H1 (cell line): ENCODE measurements around the gene REL. TPM values are rescaled to one million over a fixed set of nuclear protein-coding genes. Genes with fewer than 3 reads are reported as not detected.

Source experiments
- CTCF ChIA-PET: fragments of 300-600 bp; sonication (Branson Sonifier 250); formaldehyde crosslinking; loops from one replicate; lab custom pipeline; 2021; ENCODE audit not compliant: partially characterized antibody; lab: Charles Lee
- POLR2A ChIA-PET: fragments of 300-600 bp; sonication (Branson Sonifier 250); formaldehyde crosslinking; loops from one replicate; lab custom pipeline; 2021; ENCODE audit warnings: inconsistent platforms; ENCODE audit not compliant: partially characterized antibody; lab: Charles Lee
- DNase-seq, 2 experiments: peaks; one replicate each; pipeline versions ENCODE4 v3.0.0 to v3.0.0-alpha.2; 2010 to 2022; ENCODE audit warnings: low spot score in 2 of 2, low read depth in 1 of 2, mixed read lengths in 1 of 2
- FAIRE-seq: peaks from 2 replicates; lab custom pipeline; 2011; peaks lifted over from hg19 to GRCh38; lab: Jason Lieb, UNC
- H2AFZ ChIP-seq: 2 replicates; pipeline ENCODE4 v1.8.1; 2012; ENCODE audit warnings: low read length, inconsistent platforms
- H2AK5ac ChIP-seq: 2 replicates; pipeline ENCODE4 v1.6.1; 2013; ENCODE audit warnings: low read depth, low read length
- H2BK120ac ChIP-seq: replicated peaks from 2 replicates; pipeline ENCODE3; 2013; ENCODE audit warnings: low read depth, low read length, inconsistent platforms
- H2BK12ac ChIP-seq: 2 replicates; pipeline ENCODE4 v1.6.1; 2013; ENCODE audit warnings: low read depth, low read length
- H2BK15ac ChIP-seq: 2 replicates; pipeline ENCODE4 v1.6.1; 2013; ENCODE audit warnings: low read length
- H2BK20ac ChIP-seq: 2 replicates; pipeline ENCODE4 v1.6.1; 2013; ENCODE audit warnings: low read length
- H2BK5ac ChIP-seq: 2 replicates; pipeline ENCODE4 v1.6.1; 2013; ENCODE audit warnings: low read depth, low read length
- H3K14ac ChIP-seq: 2 replicates; pipeline ENCODE4 v1.6.1; 2013; ENCODE audit warnings: inconsistent platforms; ENCODE audit not compliant: insufficient read length
- H3K18ac ChIP-seq: 2 replicates; pipeline ENCODE4 v1.6.1; 2013; ENCODE audit warnings: low read length; ENCODE audit errors: extremely low read depth
- H3K23ac ChIP-seq: 2 replicates; pipeline ENCODE4 v1.6.1; 2013; ENCODE audit warnings: inconsistent platforms; ENCODE audit not compliant: insufficient read length
- H3K23me2 ChIP-seq: 2 replicates; pipeline ENCODE4 v1.6.1; 2013; ENCODE audit warnings: low read depth, low read length
- H3K27ac ChIP-seq: 2 replicates; pipeline ENCODE4 v1.6.1; 2011; ENCODE audit warnings: low read depth, low read length, inconsistent platforms
- H3K27me3 ChIP-seq, 4 experiments: replicated peaks in 1 of 4; 1 replicate in 1 of 4; 2 replicates in 3 of 4; pipeline versions ENCODE4 v1.6.1 to v1.8.1; 2011 to 2013; ENCODE audit warnings: low read length in 3 of 4, mild to moderate bottlenecking in 3 of 4, inconsistent platforms in 2 of 4, mixed read lengths in 2 of 4, moderate library complexity in 1 of 4; ENCODE audit not compliant: control insufficient read depth in 3 of 4, insufficient read depth in 3 of 4; ENCODE audit errors: extremely low read depth in 1 of 4
- H3K36me3 ChIP-seq, 4 experiments: 2 replicates each; pipeline versions ENCODE4 v1.6.1 to v1.8.1; 2011 to 2013; ENCODE audit warnings: mild to moderate bottlenecking in 4 of 4, low read length in 3 of 4, moderate library complexity in 2 of 4, control low read depth in 1 of 4, inconsistent platforms in 1 of 4; ENCODE audit not compliant: insufficient read depth in 4 of 4, control insufficient read depth in 2 of 4
- H3K4ac ChIP-seq: replicated peaks from 2 replicates; pipeline ENCODE3; 2013; ENCODE audit warnings: low read length, low read depth, mixed read lengths, inconsistent platforms; ENCODE audit not compliant: insufficient read length
- H3K4me1 ChIP-seq, 4 experiments: replicated peaks in 1 of 4; 1 replicate in 1 of 4; 2 replicates in 3 of 4; pipeline versions ENCODE4 v1.6.1 to v1.8.1; 2011 to 2013; ENCODE audit warnings: low read length in 3 of 4, inconsistent platforms in 2 of 4, mixed read lengths in 1 of 4; ENCODE audit not compliant: insufficient read depth in 4 of 4, control insufficient read depth in 3 of 4
- H3K4me2 ChIP-seq, 2 experiments: 2 replicates each; pipeline versions ENCODE4 v1.6.1 to v1.8.1; 2011 to 2013; ENCODE audit warnings: low read depth in 2 of 2, low read length in 2 of 2, control low read depth in 1 of 2, inconsistent platforms in 1 of 2, mild to moderate bottlenecking in 1 of 2; ENCODE audit not compliant: insufficient read depth in 1 of 2
- H3K4me3 ChIP-seq, 4 experiments: fragments of 200-600, 300-600 bp in 1 of 4; sonication (generic), shearing (Covaris generic), sonication (Bioruptor Twin) in 1 of 4; 2 replicates each; pipeline versions ENCODE4 v1.5.1 to v1.8.1; 2011 to 2016; ENCODE audit warnings: low read length in 4 of 4, low read depth in 3 of 4, control low read depth in 2 of 4, inconsistent platforms in 2 of 4, mild to moderate bottlenecking in 2 of 4, mixed read lengths in 1 of 4, moderate library complexity in 1 of 4; ENCODE audit not compliant: insufficient read depth in 2 of 4; ENCODE audit errors: extremely low read depth in 1 of 4
- H3K56ac ChIP-seq: replicated peaks from 2 replicates; pipeline ENCODE3; 2013; ENCODE audit warnings: low read depth, mild to moderate bottlenecking, mixed read lengths, low read length, inconsistent platforms; ENCODE audit not compliant: insufficient read length
- H3K79me1 ChIP-seq: 2 replicates; pipeline ENCODE4 v1.6.1; 2013; ENCODE audit warnings: low read depth, low read length, control low read depth
- H3K79me2 ChIP-seq, 2 experiments: 2 replicates each; pipeline versions ENCODE4 v1.6.1 to v1.8.1; 2012 to 2013; ENCODE audit warnings: low read length in 2 of 2, mild to moderate bottlenecking in 2 of 2, inconsistent platforms in 1 of 2; ENCODE audit not compliant: insufficient read depth in 2 of 2, control insufficient read depth in 1 of 2
- H3K9ac ChIP-seq, 4 experiments: replicated peaks in 1 of 4; 1 replicate in 1 of 4; 2 replicates in 3 of 4; pipeline versions ENCODE4 v1.6.1 to v1.8.1; 2011 to 2013; ENCODE audit warnings: low read depth in 3 of 4, low read length in 3 of 4, control low read depth in 2 of 4, mild to moderate bottlenecking in 2 of 4, moderate library complexity in 2 of 4, inconsistent platforms in 1 of 4; ENCODE audit errors: extremely low read depth in 1 of 4
- H3K9me3 ChIP-seq, 2 experiments: 2 replicates each; pipeline versions ENCODE4 v1.6.1 to v1.8.1; 2012 to 2013; ENCODE audit warnings: mild to moderate bottlenecking in 2 of 2, moderate library complexity in 2 of 2, control low read depth in 1 of 2, inconsistent platforms in 1 of 2, low read depth in 1 of 2, low read length in 1 of 2, mixed read lengths in 1 of 2; ENCODE audit not compliant: insufficient read depth in 2 of 2
- H4K20me1 ChIP-seq, 2 experiments: replicated peaks in 1 of 2; 2 replicates each; pipeline versions ENCODE3 to v1.8.1; 2011 to 2013; ENCODE audit warnings: inconsistent platforms in 2 of 2, low read length in 2 of 2, mild to moderate bottlenecking in 1 of 2; ENCODE audit not compliant: insufficient read depth in 2 of 2, control insufficient read depth in 1 of 2
- H4K5ac ChIP-seq: 2 replicates; pipeline ENCODE4 v1.6.1; 2013; ENCODE audit warnings: low read length, low read depth, mixed read lengths, inconsistent platforms; ENCODE audit not compliant: insufficient read length
- H4K8ac ChIP-seq: 2 replicates; pipeline ENCODE4 v1.8.0; 2013; ENCODE audit warnings: mild to moderate bottlenecking, moderate library complexity, low read length, inconsistent platforms; ENCODE audit not compliant: insufficient read depth; ENCODE audit errors: extremely low read depth
- H4K91ac ChIP-seq: replicated peaks from 2 replicates; pipeline ENCODE3; 2013; ENCODE audit warnings: low read length, mixed read lengths, inconsistent platforms; ENCODE audit not compliant: insufficient read length
- BCL11A ChIP-seq, 2 experiments: IDR thresholded peaks; one replicate each; pipeline ENCODE4 v1.6.1; 2011; ENCODE audit warnings: low read depth in 2 of 2, low read length in 2 of 2, mild to moderate bottlenecking in 2 of 2
- CBX5 ChIP-seq: fragments of 300-800, 300-1000 bp; sonication (generic); IDR thresholded peaks from 2 replicates; pipeline ENCODE4 v1.7.1; 2016; ENCODE audit warnings: antibody characterized with exemption, low read length, low read depth
- EGR1 ChIP-seq: IDR thresholded peaks from 2 replicates; pipeline ENCODE4 v1.6.1; 2011; ENCODE audit warnings: low read depth, low read length, borderline replicate concordance
- FOSL1 ChIP-seq: IDR thresholded peaks from 2 replicates; pipeline ENCODE4 v1.6.1; 2011; ENCODE audit warnings: mild to moderate bottlenecking, low read depth, low read length, moderate library complexity; ENCODE audit not compliant: insufficient read depth
- GABPA ChIP-seq: IDR thresholded peaks from 2 replicates; pipeline ENCODE4 v1.6.1; 2011; ENCODE audit warnings: mild to moderate bottlenecking, low read length, moderate library complexity, borderline replicate concordance; ENCODE audit not compliant: insufficient read depth
- JUN ChIP-seq: IDR thresholded peaks from 2 replicates; pipeline ENCODE4 v1.6.1; 2011; ENCODE audit warnings: low read depth, mild to moderate bottlenecking, improper control_type of control experiment, low read length
- JUND ChIP-seq: IDR thresholded peaks from 2 replicates; pipeline ENCODE4 v1.6.1; 2011; ENCODE audit warnings: mild to moderate bottlenecking, improper control_type of control experiment, low read length
- RFX5 ChIP-seq: IDR thresholded peaks from 2 replicates; pipeline ENCODE4 v1.6.1; 2011; ENCODE audit warnings: low read depth, low read length, improper control_type of control experiment, borderline replicate concordance
- SIN3A ChIP-seq, 2 experiments: IDR thresholded peaks in 1 of 2; conservative IDR thresholded peaks in 1 of 2; 2 replicates each; pipeline ENCODE4 v1.6.1; 2011 to 2012; ENCODE audit warnings: low read length in 2 of 2, improper control_type of control experiment in 1 of 2, low read depth in 1 of 2, mild to moderate bottlenecking in 1 of 2
- SIRT6 ChIP-seq: IDR thresholded peaks from one replicate; pipeline ENCODE4 v1.7.1; 2012; ENCODE audit warnings: low read length, inconsistent platforms
- SRF ChIP-seq: IDR thresholded peaks from 2 replicates; pipeline ENCODE4 v1.6.1; 2011; ENCODE audit warnings: mild to moderate bottlenecking, low read depth, low read length, moderate library complexity
- TAF7 ChIP-seq: optimal IDR thresholded peaks from 2 replicates; pipeline ENCODE3; 2011; ENCODE audit warnings: low read depth, mild to moderate bottlenecking, inconsistent platforms, low read length, moderate library complexity, borderline replicate concordance
- TEAD4 ChIP-seq: IDR thresholded peaks from 2 replicates; pipeline ENCODE4 v1.6.1; 2012; ENCODE audit warnings: low read depth, low read length, inconsistent platforms, mixed read lengths
- WGBS, 2 experiments: shearing (Covaris generic) in 1 of 2; methylation state at CpG; one replicate each; pipeline versions ENCODE4 v1.1.6 to v1.1.7; 2013 to 2015; ENCODE audit warnings: low lambda C conversion rate in 2 of 2, mixed read lengths in 2 of 2, inconsistent platforms in 1 of 2, low coverage in 1 of 2, missing lambda C conversion rate in 1 of 2; ENCODE audit not compliant: insufficient replicate concordance in 2 of 2, insufficient coverage in 1 of 2, insufficient read length in 1 of 2; ENCODE audit errors: extremely low coverage in 1 of 2, missing lambda C conversion rate in 1 of 2; 5-methylcytosine and 5-hydroxymethylcytosine counted together
- polyA plus RNA-seq, 7 experiments: library from polyadenylated mRNA; depleted of rRNA in 3 of 7; stranded (reverse) in 5 of 7; unstranded in 2 of 7; fragments of >200 nt in 5 of 7; fragments of 200-250 nt in 2 of 7; gene quantifications; 1 replicate in 5 of 7; 2 replicates in 1 of 7; 4 replicates in 1 of 7; pipeline versions ENCODE4 v1.2.1 to v1.2.3, GENCODE V29; 2011 to 2013; ENCODE audit warnings: missing spikeins in 2 of 7, mixed read lengths in 2 of 7
- total RNA-seq: library from RNA; stranded (reverse); fragmentation: NEBNext Ultra II Directional; extraction: Animal tissue kit (Norgen Biotek cat#: 25700); gene quantifications from 2 replicates; pipeline ENCODE4 v1.2.1, GENCODE V29; 2021
- TF ChIP-seq, protein P1 (sequence below): IDR thresholded peaks from 2 replicates; pipeline ENCODE4 v1.6.1; 2012; ENCODE audit warnings: low read length, inconsistent platforms

REL gene
- total and polyA plus RNA-seq, 2 of the 8 experiments (the other 6 are each of a cell fraction or from before 2014, with no cell fraction given), result 1.5 to 7.5 TPM

DNA sequence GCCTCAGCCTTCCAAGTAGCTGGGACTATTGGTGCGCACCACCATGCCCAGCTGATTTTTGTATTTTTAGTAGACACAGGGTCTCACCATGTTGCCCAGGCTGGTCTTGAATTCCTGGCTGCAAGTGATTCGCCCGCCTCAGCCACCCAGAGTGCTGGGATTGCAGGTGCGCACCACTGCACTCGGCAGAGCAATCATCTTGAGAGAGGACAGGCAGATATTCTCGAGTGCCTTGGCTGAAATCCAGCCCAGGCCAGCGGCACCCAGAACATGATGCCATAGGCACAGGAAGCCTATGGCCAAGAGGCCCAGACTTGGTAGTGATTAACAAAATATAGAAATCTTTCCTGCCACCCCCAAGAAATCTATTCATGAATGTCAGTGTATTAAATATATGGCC, 78.1 kb downstream of the REL start:
- Histone ChIP-seq H2BK5ac (no peak overlapping the region), H3K4me1 (no peaks in the 10 kb centered on the region), H3K79me1 (no peaks in the 10 kb centered on the region), H4K20me1 (no peaks in the 10 kb centered on the region), H3K79me2 (no peaks in the 10 kb centered on the region), H2BK12ac (no peak overlapping the region), H3K27me3 (no peaks in the 10 kb centered on the region), H3K36me3 (no peaks in the 10 kb centered on the region), H3K4ac (no peak overlapping the region), H3K9me3 (no peaks in the 10 kb centered on the region), H2BK15ac (no peak overlapping the region), H2AFZ (no peak overlapping the region), H3K4me3 (no peak overlapping the region), H3K4me2 (no peak overlapping the region), H3K23ac (no peak overlapping the region), H3K18ac (no peak overlapping the region), H3K23me2 (no peaks in the 10 kb centered on the region), H2BK20ac (no peak overlapping the region), H2BK120ac (no peak overlapping the region), H2AK5ac (no peak overlapping the region), H3K56ac (no peak overlapping the region), H3K27ac (no peak overlapping the region), H4K8ac (no peak overlapping the region), H3K9ac (no peak overlapping the region), H3K14ac (no peak overlapping the region), H4K91ac (no peak overlapping the region), H4K5ac (no peak overlapping the region)
- no peak for FAIRE-seq
- DNase-seq, result no peak
- POLR2A ChIA-PET, result no interaction called here
- CTCF ChIA-PET, result no interaction called here
- 94% methylated on average over 7 of the region's 7 CpGs; no CpG with 5 or more reads in 1 of the 2 experiments for WGBS, 2 experiments
- TF ChIP-seq SIRT6 (no peak), FOSL1 (no peak), TEAD4 (no peak), TAF7 (no peak), BCL11A (IDR thresholded peaks at IDR 0.05; ENCODE audit: low read depth in 2 of 2, low read length in 2 of 2) (no peak), CBX5 (no peak), SIN3A (conservative IDR thresholded peaks at IDR 0.05 in 1 of 2, IDR thresholded peaks at IDR 0.05 in 1 of 2; ENCODE audit: low read depth in 1 of 2, low read length in 2 of 2) (no peak), JUN (no peak), EGR1 (no peak), RFX5 (no peak), JUND (no peak), SRF (no peak), GABPA (no peak)
- TF ChIP-seq, protein P1, sequence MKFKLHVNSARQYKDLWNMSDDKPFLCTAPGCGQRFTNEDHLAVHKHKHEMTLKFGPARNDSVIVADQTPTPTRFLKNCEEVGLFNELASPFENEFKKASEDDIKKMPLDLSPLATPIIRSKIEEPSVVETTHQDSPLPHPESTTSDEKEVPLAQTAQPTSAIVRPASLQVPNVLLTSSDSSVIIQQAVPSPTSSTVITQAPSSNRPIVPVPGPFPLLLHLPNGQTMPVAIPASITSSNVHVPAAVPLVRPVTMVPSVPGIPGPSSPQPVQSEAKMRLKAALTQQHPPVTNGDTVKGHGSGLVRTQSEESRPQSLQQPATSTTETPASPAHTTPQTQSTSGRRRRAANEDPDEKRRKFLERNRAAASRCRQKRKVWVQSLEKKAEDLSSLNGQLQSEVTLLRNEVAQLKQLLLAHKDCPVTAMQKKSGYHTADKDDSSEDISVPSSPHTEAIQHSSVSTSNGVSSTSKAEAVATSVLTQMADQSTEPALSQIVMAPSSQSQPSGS, result no peak
